GM18511 (cell line): Measurements from ENCODE around the gene CD38.
"Not testable (repeated sequence)": the region's sequence is repeated elsewhere in the genome, so short reads cannot be mapped to it uniquely, and the experiment has no call there.

ENCODE experiments used
- ATAC-seq: cut with Tn5 transposase; IDR thresholded peaks from one replicate; pipeline ENCODE4 v1.9.1; 2021; ENCODE audit warnings: mild to moderate bottlenecking, moderate library complexity; ENCODE audit not compliant: unreplicated experiment

The CD38 gene

GRCh38 chr4:15758294-15758693 is 19.8 kb upstream of the CD38 start:
- ATAC-seq = no peak

GRCh38 chr4:15762460-15762859 is 15.7 kb upstream of the CD38 start:
- not testable (repeated sequence) for ATAC-seq

- ATAC-seq = no peak
These were observed 12.7 kb upstream of the CD38 start for GRCh38 chr4:15765391-15765790.

GRCh38 chr4:15765910-15766697 is 12.0 kb upstream of the CD38 start:
- ATAC-seq = peak; percentile 70

GRCh38 chr4:15766821-15767220 is 11.3 kb upstream of the CD38 start:
- no peak for ATAC-seq

- ATAC-seq = no peak
These were observed 8.9 kb upstream of the CD38 start for GRCh38 chr4:15769202-15769601.

GRCh38 chr4:15771216-15772058 is 6.7 kb upstream of the CD38 start:
- ATAC-seq = peak; percentile 83

- ATAC-seq = no peak
These were observed 4.1 kb upstream of the CD38 start for GRCh38 chr4:15774020-15774420.

- ATAC-seq = no peak
These were observed 1.1 kb upstream of the CD38 start for GRCh38 chr4:15776871-15777648.

- ATAC-seq = no peak
These were observed 335 bp upstream of the CD38 start for GRCh38 chr4:15777697-15778288.

GRCh38 chr4:15779306-15779705 is 1.2 kb downstream of the CD38 start:
- ATAC-seq = no peak

- no peak for ATAC-seq
These were observed 1.7 kb downstream of the CD38 start for GRCh38 chr4:15779809-15780208.

- peak; percentile 29 for ATAC-seq
These were observed 3.4 kb downstream of the CD38 start for GRCh38 chr4:15781427-15782095.

GRCh38 chr4:15783676-15784075 is 5.5 kb downstream of the CD38 start:
- no peak for ATAC-seq

- peak; percentile 85 for ATAC-seq
These were observed 7.0 kb downstream of the CD38 start for GRCh38 chr4:15784959-15785634.

- no peak for ATAC-seq
These were observed 8.6 kb downstream of the CD38 start for GRCh38 chr4:15786743-15787142.

- ATAC-seq = no peak
These were observed 14.8 kb downstream of the CD38 start for GRCh38 chr4:15792974-15793373.

GRCh38 chr4:15793506-15794363 is 15.6 kb downstream of the CD38 start:
- no peak for ATAC-seq

GRCh38 chr4:15794426-15794825 is 16.3 kb downstream of the CD38 start:
- ATAC-seq = no peak
